NCI-H2196 (cell line): ENCODE measurements around the gene LLCFC1.

Source experiments
- DNase-seq: peaks from one replicate; lab custom pipeline; 2025; ENCODE audit not compliant: unreplicated experiment; lab: John Stamatoyannopoulos, UW

The LLCFC1 gene

GRCh38 chr7:142984297-142984696, 45.0 kb downstream of the LLCFC1 start:
- no peak for DNase-seq
